K562 (cell line): ENCODE data around the gene ATP6V0C. TPM values are rescaled to one million over a fixed set of nuclear protein-coding genes. Genes with fewer than 3 reads are reported as not detected.

Experiments used
- ILF3 ChIP-seq: fragments of 450-650 bp; IDR thresholded peaks from 2 replicates; pipeline ENCODE4 v1.6.1; 2018; ENCODE audit warnings: antibody characterized with exemption, mild to moderate bottlenecking, moderate library complexity, borderline replicate concordance
- MYC ChIP-seq, 2 experiments: fragments of 250-450 bp in 1 of 2; sonication (Bioruptor Pico) in 1 of 2; IDR thresholded peaks; 2 replicates each; pipeline versions ENCODE4 v1.5.1 to v1.6.1; 2012 to 2021; ENCODE audit warnings: low read depth in 2 of 2, borderline replicate concordance in 1 of 2, improper control_type of control experiment in 1 of 2, low read length in 1 of 2, mild to moderate bottlenecking in 1 of 2, moderate library complexity in 1 of 2
- PCBP2 ChIP-seq: fragments of 200-400 bp; formaldehyde crosslinking; IDR thresholded peaks from 2 replicates; pipeline ENCODE4 v1.6.1; 2018; ENCODE audit warnings: low read length, low read depth, mild to moderate bottlenecking, moderate library complexity; ENCODE audit not compliant: poor library complexity, severe bottlenecking
- RB1 ChIP-seq: fragments of 450-650 bp; IDR thresholded peaks from 2 replicates; pipeline ENCODE4 v1.6.1; 2017; ENCODE audit warnings: low read depth, mild to moderate bottlenecking
- RBM14 ChIP-seq: fragments of 200-400 bp; formaldehyde crosslinking; IDR thresholded peaks from 2 replicates; pipeline ENCODE4 v1.6.1; 2018; ENCODE audit warnings: low read depth, mild to moderate bottlenecking, low read length, moderate library complexity, borderline replicate concordance; ENCODE audit not compliant: insufficient read depth
- ZKSCAN1 ChIP-seq: fragments of 150-350 bp; IDR thresholded peaks from 2 replicates; pipeline ENCODE4 v1.6.1; 2016; ENCODE audit warnings: low read depth, low read length
- ZNF584 ChIP-seq: fragments of 200-800 bp; sonication (Bioruptor generic); IDR thresholded peaks from 2 replicates; pipeline ENCODE4 v1.6.1; 2016; ENCODE audit warnings: low read depth, mild to moderate bottlenecking, missing genetic modification characterization, missing compliant biosample characterization
- ZNF830 ChIP-seq: fragments of 250-450 bp; sonication (Bioruptor Pico); IDR thresholded peaks from 2 replicates; pipeline ENCODE4 v1.5.0; 2021; ENCODE audit warnings: mild to moderate bottlenecking
- polyA plus RNA-seq, 8 experiments: library from polyadenylated mRNA; depleted of rRNA in 4 of 8; stranded (reverse) in 5 of 8; unstranded in 3 of 8; fragments of >200 nt; fragmentation: Nextera tagmentation in 2 of 8; fragmentation: Illumina TruSeq in 1 of 8; extraction: Ambion mirVana in 2 of 8; extraction: Trizol in 1 of 8; gene quantifications; 2 replicates each; pipeline versions ENCODE4 v1.2.1 to v1.2.3, GENCODE V29; 2011 to 2014; ENCODE audit warnings: inconsistent platforms in 1 of 8, missing spikeins in 1 of 8
- total RNA-seq, 7 experiments: library from RNA; depleted of rRNA in 6 of 7; stranded (reverse); fragments of >200 nt in 6 of 7; fragmentation: Illumina TruSeq in 2 of 7; extraction: Trizol in 2 of 7; gene quantifications; 2 replicates each; pipeline versions ENCODE4 v1.2.1 to v1.2.3, GENCODE V29; 2011 to 2021; ENCODE audit warnings: low replicate concordance in 1 of 7
- TF ChIP-seq, protein P1 (sequence below): sonication (generic); formaldehyde crosslinking; IDR thresholded peaks from 2 replicates; pipeline ENCODE4 v1.8.0; 2022; ENCODE audit warnings: mild to moderate bottlenecking, missing genetic modification reagents
- TF ChIP-seq, protein P2 (sequence below), 2 experiments: fragments of 450-650 bp; IDR thresholded peaks; 2 replicates each; pipeline ENCODE4 v1.6.1; 2016
- TF ChIP-seq, protein P3 (sequence below): fragments of 450-650 bp; IDR thresholded peaks from 2 replicates; pipeline ENCODE4 v1.6.1; 2016
- TF ChIP-seq, protein P4 (sequence below): sonication (generic); formaldehyde crosslinking; IDR thresholded peaks from 2 replicates; pipeline ENCODE4 v1.8.0; 2022; ENCODE audit warnings: mild to moderate bottlenecking, missing genetic modification reagents
- TF ChIP-seq, protein P5 (sequence below): sonication (generic); formaldehyde crosslinking; IDR thresholded peaks from 2 replicates; pipeline ENCODE4 v1.8.0; 2022; ENCODE audit warnings: mild to moderate bottlenecking, missing genetic modification reagents
- TF ChIP-seq, protein P6 (sequence below): fragments of 250-450 bp; sonication (Bioruptor Pico); IDR thresholded peaks from 2 replicates; pipeline ENCODE4 v1.5.1; 2021; ENCODE audit warnings: mild to moderate bottlenecking

ATP6V0C gene
- total and polyA plus RNA-seq, 9 of the 15 experiments (the other 6 are each of a cell fraction or from before 2014, with no cell fraction given), result 2.9 to 228 (median 22.7) TPM

DNA sequence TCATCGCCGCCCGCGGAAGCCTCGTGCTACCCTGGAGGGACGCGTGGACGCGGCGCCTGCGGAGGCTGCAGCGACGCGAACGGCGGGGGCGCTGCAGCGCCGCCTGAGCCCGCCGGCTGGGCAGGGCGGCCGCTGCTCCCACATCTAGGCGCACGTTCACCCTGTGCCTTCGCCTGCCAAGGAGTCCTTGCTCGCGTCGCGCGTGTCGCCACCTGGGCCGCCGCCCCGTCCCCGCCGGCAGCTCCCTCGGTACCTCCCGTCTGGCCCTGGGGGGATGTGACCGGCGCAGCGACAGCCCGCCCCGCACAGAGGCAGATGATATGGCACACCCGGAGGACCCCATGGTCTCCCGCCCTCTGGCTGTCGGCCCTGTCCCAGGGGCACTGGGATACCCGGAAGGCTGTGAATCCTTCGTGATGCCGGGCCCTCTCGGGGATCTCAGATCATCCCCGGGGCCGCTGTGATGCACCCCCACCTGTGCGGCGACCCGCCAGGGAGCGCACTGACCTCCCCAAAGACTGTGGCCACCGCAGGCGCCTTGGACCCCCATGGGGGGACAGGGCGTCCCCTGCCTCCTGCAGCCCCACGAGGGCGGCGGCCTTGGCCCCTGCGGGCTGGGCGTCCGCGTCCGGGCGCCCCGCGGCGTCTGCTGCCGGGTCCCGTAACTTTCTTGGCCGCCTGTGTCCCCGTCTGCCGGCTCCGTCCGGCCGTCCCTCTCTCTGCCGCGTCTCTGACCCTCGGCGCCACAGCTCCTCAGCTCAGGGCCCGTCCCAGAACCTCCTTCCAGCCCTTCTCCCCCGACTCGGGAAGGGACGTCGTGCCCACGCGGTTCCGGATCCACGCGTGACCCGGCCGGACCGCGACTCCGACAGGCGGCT lies 39.5 kb upstream of the ATP6V0C start (continued):
- TF ChIP-seq, protein P1, sequence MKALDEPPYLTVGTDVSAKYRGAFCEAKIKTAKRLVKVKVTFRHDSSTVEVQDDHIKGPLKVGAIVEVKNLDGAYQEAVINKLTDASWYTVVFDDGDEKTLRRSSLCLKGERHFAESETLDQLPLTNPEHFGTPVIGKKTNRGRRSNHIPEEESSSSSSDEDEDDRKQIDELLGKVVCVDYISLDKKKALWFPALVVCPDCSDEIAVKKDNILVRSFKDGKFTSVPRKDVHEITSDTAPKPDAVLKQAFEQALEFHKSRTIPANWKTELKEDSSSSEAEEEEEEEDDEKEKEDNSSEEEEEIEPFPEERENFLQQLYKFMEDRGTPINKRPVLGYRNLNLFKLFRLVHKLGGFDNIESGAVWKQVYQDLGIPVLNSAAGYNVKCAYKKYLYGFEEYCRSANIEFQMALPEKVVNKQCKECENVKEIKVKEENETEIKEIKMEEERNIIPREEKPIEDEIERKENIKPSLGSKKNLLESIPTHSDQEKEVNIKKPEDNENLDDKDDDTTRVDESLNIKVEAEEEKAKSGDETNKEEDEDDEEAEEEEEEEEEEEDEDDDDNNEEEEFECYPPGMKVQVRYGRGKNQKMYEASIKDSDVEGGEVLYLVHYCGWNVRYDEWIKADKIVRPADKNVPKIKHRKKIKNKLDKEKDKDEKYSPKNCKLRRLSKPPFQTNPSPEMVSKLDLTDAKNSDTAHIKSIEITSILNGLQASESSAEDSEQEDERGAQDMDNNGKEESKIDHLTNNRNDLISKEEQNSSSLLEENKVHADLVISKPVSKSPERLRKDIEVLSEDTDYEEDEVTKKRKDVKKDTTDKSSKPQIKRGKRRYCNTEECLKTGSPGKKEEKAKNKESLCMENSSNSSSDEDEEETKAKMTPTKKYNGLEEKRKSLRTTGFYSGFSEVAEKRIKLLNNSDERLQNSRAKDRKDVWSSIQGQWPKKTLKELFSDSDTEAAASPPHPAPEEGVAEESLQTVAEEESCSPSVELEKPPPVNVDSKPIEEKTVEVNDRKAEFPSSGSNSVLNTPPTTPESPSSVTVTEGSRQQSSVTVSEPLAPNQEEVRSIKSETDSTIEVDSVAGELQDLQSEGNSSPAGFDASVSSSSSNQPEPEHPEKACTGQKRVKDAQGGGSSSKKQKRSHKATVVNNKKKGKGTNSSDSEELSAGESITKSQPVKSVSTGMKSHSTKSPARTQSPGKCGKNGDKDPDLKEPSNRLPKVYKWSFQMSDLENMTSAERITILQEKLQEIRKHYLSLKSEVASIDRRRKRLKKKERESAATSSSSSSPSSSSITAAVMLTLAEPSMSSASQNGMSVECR (CRISPR knock-in tag), result peak; percentile 54; the same call in 1 of the 2 replicates
- TF ChIP-seq PCBP2 (no peak), ZKSCAN1 (no peak), MYC (IDR thresholded peaks at IDR 0.05; ENCODE audit: low read depth, low read length) (peak; percentile 96), MYC (CRISPR knock-in tag; IDR thresholded peaks at IDR 0.05; ENCODE audit: borderline replicate concordance, low read depth) (no peak), ZNF830 (CRISPR knock-in tag) (no peak), ZNF584 (no peak), ILF3 (no peak), RBM14 (no peak), RB1 (0 out of 2 replicates have a peak, but pooled peaks have one; percentile 68)
- TF ChIP-seq, protein P2, sequence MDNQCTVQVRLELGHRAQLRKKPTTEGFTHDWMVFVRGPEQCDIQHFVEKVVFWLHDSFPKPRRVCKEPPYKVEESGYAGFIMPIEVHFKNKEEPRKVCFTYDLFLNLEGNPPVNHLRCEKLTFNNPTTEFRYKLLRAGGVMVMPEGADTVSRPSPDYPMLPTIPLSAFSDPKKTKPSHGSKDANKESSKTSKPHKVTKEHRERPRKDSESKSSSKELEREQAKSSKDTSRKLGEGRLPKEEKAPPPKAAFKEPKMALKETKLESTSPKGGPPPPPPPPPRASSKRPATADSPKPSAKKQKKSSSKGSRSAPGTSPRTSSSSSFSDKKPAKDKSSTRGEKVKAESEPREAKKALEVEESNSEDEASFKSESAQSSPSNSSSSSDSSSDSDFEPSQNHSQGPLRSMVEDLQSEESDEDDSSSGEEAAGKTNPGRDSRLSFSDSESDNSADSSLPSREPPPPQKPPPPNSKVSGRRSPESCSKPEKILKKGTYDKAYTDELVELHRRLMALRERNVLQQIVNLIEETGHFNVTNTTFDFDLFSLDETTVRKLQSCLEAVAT (IDR thresholded peaks at IDR 0.05), result no peak
- TF ChIP-seq, protein P3, sequence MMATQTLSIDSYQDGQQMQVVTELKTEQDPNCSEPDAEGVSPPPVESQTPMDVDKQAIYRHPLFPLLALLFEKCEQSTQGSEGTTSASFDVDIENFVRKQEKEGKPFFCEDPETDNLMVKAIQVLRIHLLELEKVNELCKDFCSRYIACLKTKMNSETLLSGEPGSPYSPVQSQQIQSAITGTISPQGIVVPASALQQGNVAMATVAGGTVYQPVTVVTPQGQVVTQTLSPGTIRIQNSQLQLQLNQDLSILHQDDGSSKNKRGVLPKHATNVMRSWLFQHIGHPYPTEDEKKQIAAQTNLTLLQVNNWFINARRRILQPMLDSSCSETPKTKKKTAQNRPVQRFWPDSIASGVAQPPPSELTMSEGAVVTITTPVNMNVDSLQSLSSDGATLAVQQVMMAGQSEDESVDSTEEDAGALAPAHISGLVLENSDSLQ, result no peak
- TF ChIP-seq, protein P4, sequence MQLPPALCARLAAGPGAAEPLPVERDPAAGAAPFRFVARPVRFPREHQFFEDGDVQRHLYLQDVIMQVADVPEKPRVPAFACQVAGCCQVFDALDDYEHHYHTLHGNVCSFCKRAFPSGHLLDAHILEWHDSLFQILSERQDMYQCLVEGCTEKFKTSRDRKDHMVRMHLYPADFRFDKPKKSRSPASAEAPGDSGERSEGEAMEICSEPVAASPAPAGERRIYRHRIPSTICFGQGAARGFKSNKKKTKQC (CRISPR knock-in tag), result 0 out of 2 replicates have a peak, but pooled peaks have one; percentile 67
- TF ChIP-seq, protein P5, sequence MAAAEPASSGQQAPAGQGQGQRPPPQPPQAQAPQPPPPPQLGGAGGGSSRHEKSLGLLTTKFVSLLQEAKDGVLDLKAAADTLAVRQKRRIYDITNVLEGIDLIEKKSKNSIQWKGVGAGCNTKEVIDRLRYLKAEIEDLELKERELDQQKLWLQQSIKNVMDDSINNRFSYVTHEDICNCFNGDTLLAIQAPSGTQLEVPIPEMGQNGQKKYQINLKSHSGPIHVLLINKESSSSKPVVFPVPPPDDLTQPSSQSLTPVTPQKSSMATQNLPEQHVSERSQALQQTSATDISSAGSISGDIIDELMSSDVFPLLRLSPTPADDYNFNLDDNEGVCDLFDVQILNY (CRISPR knock-in tag), result 0 out of 2 replicates have a peak, but pooled peaks have one; percentile 18
- TF ChIP-seq, protein P6, sequence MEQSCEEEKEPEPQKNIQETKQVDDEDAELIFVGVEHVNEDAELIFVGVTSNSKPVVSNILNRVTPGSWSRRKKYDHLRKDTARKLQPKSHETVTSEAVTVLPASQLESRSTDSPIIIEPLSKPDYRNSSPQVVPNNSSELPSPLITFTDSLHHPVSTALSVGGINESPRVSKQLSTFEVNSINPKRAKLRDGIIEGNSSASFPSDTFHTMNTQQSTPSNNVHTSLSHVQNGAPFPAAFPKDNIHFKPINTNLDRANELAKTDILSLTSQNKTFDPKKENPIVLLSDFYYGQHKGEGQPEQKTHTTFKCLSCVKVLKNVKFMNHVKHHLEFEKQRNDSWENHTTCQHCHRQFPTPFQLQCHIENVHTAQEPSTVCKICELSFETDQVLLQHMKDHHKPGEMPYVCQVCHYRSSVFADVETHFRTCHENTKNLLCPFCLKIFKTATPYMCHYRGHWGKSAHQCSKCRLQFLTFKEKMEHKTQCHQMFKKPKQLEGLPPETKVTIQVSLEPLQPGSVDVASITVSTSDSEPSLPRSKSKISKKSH (CRISPR knock-in tag), result no peak
